H1 (cell line): Measurements from ENCODE around the gene STK36.

Experiments
- CHD2 ChIP-seq: IDR thresholded peaks from 2 replicates; pipeline ENCODE4 v1.6.1; 2012; ENCODE audit warnings: low read length, improper control_type of control experiment
- CTCF ChIP-seq, 3 experiments: IDR thresholded peaks; 1 replicate in 2 of 3; 2 replicates in 1 of 3; pipeline versions ENCODE4 v1.5.1 to v1.6.1; 2011; ENCODE audit warnings: low read length in 3 of 3, mild to moderate bottlenecking in 3 of 3, inconsistent platforms in 2 of 3, low read depth in 1 of 3, moderate library complexity in 1 of 3; ENCODE audit not compliant: insufficient read depth in 1 of 3; ENCODE audit errors: control extremely low read depth in 1 of 3
- GABPA ChIP-seq: IDR thresholded peaks from 2 replicates; pipeline ENCODE4 v1.6.1; 2011; ENCODE audit warnings: mild to moderate bottlenecking, low read length, moderate library complexity, borderline replicate concordance; ENCODE audit not compliant: insufficient read depth
- MAX ChIP-seq: IDR thresholded peaks from 2 replicates; pipeline ENCODE4 v1.6.1; 2012; ENCODE audit warnings: inconsistent platforms
- RBBP5 ChIP-seq: IDR thresholded peaks from 2 replicates; pipeline ENCODE4 v1.7.1; 2012; ENCODE audit warnings: low read depth, mild to moderate bottlenecking, inconsistent platforms, low read length, moderate library complexity, borderline replicate concordance
- TCF12 ChIP-seq: IDR thresholded peaks from 2 replicates; pipeline ENCODE4 v1.6.1; 2011; ENCODE audit warnings: low read depth, mild to moderate bottlenecking, low read length

GRCh38 chr2:218748741-218749441, 77.0 kb downstream of the STK36 start:
- no peak for TF ChIP-seq GABPA
- TF ChIP-seq CTCF (IDR thresholded peaks at IDR 0.05; ENCODE audit: control extremely low read depth in 1 of 3, insufficient read depth in 1 of 3, low read depth in 1 of 3, low read length in 3 of 3), result no peak
- no peak for TF ChIP-seq TCF12
- no peak for TF ChIP-seq MAX
- TF ChIP-seq RBBP5, result no peak
- no peak for TF ChIP-seq CHD2
